Fibroblast of mammary gland (primary cell): ENCODE measurements around the gene KRT7.

Experiments
- DNase-seq: peaks from one replicate; pipeline ENCODE4 v3.0.0-alpha.2; 2010; ENCODE audit warnings: low read depth
- H3K4me3 ChIP-seq: 2 replicates; pipeline ENCODE4 v1.5.1; 2011; ENCODE audit warnings: low read depth, mild to moderate bottlenecking, low read length, moderate library complexity; ENCODE audit not compliant: control insufficient read depth
- TF ChIP-seq, protein P1 (sequence below): conservative IDR thresholded peaks from 2 replicates; pipeline ENCODE4 v1.5.1; 2011; ENCODE audit warnings: low read depth, low read length, inconsistent platforms; ENCODE audit not compliant: control insufficient read depth, insufficient read depth

The KRT7 gene

DNA sequence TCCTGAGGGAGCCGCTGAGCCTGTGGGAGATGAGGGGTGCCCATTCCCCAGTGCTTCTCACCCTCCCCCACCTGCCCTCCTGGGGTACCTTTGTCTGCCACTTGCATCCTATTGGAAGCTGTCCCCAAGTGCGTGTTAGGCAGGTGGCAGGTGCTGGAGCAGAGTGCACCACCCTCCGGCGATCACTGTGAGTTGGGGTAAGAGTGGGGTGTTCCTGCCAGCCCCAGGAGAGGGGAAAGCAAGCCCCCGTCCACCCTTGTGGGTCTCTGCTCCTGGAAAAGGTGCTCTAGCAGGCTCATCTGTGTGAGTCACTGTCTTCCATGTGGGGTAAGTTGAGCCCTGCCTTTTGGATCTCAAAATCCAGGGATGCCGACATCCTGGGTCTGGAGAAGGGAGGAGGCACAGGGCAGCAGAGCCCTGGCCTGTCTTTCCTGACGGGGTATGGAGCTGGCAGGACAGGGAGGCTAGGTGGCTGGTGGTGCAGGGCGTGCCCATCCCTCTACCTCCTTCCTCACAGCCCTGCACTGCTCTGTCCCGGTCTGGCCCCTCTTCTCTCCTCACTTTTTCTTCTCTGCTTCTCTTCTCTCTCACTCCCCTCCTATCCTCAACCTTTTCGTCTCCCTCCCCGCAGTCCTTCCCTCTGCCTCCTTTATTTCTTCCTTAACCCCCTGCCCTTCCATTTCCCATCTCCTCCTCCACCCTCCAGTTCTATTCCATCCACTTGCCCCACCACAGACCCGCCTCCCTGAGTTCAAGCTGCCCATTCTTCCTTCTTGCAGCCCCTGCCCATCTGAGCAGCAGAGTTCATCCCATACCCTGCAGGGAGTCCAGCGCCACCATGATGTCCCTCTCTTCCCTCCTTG lies 20.1 kb upstream of the KRT7 start:
- DNase-seq = no peak
- TF ChIP-seq, protein P1, sequence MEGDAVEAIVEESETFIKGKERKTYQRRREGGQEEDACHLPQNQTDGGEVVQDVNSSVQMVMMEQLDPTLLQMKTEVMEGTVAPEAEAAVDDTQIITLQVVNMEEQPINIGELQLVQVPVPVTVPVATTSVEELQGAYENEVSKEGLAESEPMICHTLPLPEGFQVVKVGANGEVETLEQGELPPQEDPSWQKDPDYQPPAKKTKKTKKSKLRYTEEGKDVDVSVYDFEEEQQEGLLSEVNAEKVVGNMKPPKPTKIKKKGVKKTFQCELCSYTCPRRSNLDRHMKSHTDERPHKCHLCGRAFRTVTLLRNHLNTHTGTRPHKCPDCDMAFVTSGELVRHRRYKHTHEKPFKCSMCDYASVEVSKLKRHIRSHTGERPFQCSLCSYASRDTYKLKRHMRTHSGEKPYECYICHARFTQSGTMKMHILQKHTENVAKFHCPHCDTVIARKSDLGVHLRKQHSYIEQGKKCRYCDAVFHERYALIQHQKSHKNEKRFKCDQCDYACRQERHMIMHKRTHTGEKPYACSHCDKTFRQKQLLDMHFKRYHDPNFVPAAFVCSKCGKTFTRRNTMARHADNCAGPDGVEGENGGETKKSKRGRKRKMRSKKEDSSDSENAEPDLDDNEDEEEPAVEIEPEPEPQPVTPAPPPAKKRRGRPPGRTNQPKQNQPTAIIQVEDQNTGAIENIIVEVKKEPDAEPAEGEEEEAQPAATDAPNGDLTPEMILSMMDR = no peak
- H3K4me3 ChIP-seq = no peak overlapping the region

DNA sequence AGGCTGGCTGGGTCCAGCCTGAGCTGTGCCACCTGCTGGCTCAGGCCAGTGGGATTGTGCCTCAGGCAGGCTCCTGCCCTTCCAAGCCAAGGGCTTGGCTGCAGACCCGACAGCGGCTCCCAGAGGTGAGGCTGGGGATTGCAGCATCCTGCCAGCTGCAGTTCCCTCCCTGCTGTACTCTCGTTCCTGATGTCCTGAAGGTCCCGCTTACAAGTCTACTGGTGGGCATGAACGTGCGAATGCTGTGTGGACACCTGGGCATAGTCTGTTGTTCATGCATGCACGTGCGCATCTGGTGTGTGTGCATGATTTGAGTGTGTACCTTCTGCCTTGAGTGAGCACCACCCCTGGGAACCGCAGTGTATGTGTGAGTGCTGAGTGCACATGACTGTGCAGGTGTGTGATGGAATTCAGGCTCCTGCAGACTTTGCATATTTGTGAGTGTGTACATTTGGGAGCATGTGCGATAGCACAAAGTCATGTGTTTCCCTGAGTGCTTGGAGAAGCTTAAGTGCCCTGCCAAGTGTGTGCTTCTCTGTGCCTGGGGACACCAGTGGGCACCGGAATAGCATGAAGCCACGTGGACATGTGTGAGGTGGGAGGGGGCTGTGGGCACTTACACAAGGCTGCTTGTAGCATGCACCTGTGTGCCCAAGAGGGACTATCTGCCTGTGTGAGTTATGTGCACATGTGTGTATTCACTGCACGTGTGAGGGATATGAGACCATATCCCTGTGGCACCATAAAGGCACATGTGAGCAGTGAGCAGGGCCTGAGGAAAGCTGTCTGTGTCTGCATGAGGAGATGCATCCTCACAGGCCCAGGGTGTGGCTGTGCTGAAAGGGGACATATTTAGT lies 19.3 kb upstream of the KRT7 start:
- DNase-seq = peak; percentile 71
- no peak overlapping the region for H3K4me3 ChIP-seq
- TF ChIP-seq, protein P1 = peak; percentile 99

DNA sequence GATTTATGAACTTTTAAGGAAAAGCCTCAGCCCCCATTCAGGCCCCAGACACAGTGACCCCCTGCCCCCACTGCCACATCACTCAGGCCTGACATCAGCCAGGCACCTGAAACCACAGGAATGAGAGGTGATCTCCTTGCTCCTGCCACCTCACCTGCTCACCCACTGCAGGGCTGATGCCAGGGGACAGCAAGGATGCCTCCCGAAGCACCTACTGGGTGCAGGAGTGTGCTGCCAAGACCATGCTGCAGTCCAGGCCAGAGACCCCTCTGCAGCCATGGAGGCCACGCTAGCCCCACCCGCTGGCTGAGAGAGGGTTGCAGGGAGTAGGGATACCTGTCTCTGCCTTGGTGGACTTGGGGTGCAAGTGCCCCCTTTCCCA lies 18.6 kb upstream of the KRT7 start:
- no peak for DNase-seq
- TF ChIP-seq, protein P1 = no peak
- no peak overlapping the region for H3K4me3 ChIP-seq

DNA sequence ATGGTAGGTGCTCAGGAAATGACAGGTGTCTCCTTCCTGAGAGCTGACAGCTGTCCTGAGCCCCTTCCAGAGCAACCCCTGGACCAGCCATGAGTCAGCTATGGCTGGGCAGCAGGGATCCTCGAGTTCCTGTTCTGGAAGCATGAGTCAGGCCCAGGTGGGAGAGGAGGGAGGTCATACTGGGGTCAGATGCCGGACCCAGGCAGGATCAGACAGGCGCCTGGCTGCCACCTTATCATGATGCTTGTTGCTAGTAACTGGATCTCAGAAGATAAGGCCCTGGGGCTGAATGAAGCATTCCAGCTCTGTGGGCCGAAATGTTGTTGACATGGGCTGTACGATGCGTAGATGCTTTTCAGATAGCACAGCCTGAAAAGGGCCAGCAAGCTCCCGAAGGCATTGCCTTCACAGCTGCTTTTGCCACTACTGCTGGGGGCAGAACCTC lies 17.4 kb upstream of the KRT7 start:
- peak; percentile 49 for DNase-seq
- H3K4me3 ChIP-seq = no peak overlapping the region
- TF ChIP-seq, protein P1 = no peak

DNA sequence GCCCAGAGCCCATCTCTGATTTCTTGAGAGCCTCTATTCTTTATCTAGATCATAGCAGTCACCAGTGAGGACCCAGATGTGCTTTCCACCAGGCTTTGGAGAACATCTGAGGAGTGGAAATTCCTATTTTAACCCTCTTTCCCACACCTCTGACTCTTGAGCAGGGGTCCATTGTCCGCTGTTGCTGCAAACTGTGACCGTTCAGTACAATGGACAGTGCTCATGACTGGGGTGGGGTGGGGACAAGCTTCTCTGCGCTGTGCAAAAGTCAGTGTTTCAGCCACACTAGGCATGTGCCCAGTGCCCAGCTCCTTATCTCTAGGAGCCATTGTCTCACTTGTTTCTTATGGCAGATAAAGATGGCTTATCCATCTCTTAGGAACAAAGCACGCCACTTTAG lies 16.9 kb upstream of the KRT7 start:
- no peak for DNase-seq
- H3K4me3 ChIP-seq = no peak overlapping the region
- TF ChIP-seq, protein P1 = no peak

DNA sequence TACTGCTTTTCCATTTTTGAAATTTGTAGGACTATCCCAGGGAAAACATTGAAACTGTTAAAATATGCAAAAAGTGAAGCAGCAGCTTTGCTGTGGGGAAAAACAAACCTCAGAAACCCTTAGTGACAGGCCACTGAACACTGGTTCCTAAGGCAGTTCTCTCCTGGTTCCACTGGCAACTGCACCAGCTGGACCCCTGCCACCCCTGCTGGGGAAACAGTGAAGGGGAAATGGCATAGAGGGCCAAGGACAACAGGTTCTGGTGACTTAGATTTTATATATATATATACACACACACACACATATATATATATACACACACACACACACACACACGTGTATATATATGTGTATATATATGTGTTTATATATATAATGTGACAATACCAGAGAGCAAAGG lies 16.2 kb upstream of the KRT7 start:
- TF ChIP-seq, protein P1 = no peak
- H3K4me3 ChIP-seq = no peak overlapping the region

More for the DNA sequence above, 16.2 kb upstream of the KRT7 start:
- no peak for DNase-seq
